Measurements from ENCODE around the gene ZNRD2. TPM values are rescaled to one million over a fixed set of nuclear protein-coding genes. Genes with fewer than 3 reads are reported as not detected.

The ZNRD2 gene
- total RNA-seq, 4 donors from 2014 or later = 41.9 to 62.9 (median 50.6) TPM

DNA sequence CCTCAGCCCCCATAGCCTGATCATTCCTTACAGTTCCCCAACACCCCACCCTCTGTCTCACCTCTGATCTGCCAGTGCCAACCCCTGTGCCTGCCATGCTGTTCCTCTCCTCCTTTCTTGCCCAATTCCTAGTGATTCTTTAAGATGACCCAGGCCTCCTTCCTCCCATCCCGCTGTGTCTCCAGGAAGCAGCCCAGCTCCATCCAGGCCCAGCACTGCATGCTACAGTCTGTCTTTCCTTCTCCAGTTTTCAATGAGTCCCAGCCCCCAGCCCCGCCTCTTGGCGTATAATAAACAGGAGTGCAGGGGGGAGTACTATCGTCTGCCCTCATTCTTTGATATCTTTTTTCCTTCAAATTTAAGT is 24.4 kb upstream of the ZNRD2 start:
- intact Hi-C loops (cut with DNase I; ENCODE audit: low total_unique reads) = no loop called here
- WGBS, 2 donors = 56 to 59% methylated on average over 4 of the region's 4 CpGs
- no peak overlapping the region for H3K4me3 ChIP-seq (ENCODE audit: low read depth, poor library complexity, severe bottlenecking)
- no peak for TF ChIP-seq POLR2A (IDR thresholded peaks at IDR 0.05)
- TF ChIP-seq, protein P1, sequence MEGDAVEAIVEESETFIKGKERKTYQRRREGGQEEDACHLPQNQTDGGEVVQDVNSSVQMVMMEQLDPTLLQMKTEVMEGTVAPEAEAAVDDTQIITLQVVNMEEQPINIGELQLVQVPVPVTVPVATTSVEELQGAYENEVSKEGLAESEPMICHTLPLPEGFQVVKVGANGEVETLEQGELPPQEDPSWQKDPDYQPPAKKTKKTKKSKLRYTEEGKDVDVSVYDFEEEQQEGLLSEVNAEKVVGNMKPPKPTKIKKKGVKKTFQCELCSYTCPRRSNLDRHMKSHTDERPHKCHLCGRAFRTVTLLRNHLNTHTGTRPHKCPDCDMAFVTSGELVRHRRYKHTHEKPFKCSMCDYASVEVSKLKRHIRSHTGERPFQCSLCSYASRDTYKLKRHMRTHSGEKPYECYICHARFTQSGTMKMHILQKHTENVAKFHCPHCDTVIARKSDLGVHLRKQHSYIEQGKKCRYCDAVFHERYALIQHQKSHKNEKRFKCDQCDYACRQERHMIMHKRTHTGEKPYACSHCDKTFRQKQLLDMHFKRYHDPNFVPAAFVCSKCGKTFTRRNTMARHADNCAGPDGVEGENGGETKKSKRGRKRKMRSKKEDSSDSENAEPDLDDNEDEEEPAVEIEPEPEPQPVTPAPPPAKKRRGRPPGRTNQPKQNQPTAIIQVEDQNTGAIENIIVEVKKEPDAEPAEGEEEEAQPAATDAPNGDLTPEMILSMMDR (IDR thresholded peaks at IDR 0.05) = no peak
- DNase-seq (ENCODE audit: low spot score in 2 of 2) = no peak

DNA sequence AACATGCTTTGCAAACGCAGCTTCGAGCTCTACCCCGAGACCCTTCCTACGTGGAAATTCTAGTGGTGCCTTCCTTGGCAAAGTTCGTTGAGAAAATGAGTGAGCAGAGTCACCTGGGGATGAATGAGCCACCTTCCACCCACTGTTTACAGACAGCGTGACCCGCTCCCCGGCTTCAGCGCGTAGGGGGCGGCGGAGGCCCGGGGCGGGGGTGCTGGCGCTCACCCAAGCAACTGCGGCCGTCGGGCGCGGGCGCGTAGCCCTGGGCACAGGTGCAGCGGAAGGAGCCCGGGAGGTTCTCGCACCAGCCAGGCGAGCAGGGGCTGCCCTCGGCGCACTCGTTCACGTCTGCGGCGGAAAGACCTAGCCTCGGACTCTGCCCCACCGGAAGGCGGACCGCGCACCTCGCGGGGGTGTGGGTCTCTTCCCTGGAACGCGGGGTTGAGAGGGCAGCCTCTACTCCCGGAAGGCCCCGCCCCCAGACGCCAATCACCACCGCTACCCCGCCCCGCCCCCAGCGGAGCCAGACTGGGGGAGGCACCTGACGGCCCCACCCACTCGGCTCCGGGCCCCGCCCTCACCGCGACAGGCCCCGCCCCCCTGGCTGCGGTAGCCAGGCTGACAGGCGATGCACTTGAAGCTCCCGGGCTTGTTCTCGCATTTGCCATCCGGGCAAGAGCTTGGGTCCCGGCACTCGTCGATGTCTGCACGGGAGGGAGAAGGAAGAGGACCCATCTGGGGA is 23.9 kb upstream of the ZNRD2 start:
- TF ChIP-seq, protein P1 (IDR thresholded peaks at IDR 0.05) = no peak
- TF ChIP-seq POLR2A (IDR thresholded peaks at IDR 0.05) = no peak
- H3K4me3 ChIP-seq (ENCODE audit: low read depth, poor library complexity, severe bottlenecking) = no peak overlapping the region
- 28 to 41% methylated on average over 21 to 52 of the region's 64 CpGs for whole genome bisulfite sequencing, 2 donors
- DNase-seq (ENCODE audit: low spot score in 2 of 2) = peak; percentile 87 to 98
- intact Hi-C loops (cut with DNase I; ENCODE audit: low total_unique reads) = no loop called here

DNA sequence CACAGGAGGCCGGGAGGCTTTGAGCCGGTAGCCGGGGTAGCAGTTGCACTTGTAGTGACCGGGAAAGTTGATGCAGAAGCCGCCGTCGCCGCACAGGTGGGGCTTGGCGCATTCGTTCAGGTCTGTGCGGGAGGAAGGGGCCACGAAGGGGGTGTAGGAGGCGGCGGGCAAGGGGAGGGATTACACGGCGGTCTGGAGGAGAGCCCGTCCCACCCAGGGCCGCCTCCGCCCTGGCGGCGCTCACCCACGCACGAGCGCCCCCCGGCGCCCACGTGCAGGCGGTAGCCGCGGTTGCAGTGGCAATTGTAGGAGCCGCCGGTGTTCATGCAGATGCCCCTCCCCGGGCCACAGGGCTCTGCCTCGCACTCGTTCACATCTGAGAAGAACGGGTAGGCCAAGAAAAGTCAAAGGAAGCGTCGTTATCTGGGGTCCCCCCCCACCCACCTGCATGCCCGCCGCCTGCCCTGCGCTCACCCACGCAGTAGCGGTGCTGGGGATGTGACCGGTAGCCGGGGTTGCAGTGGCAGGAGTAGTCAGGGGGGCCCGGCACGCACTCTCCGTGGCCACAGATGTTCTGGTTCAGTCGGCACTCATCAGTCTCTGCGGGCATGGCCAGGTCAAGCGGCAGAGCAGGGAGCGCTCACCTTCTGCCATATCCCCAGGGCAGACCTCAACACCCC is 22.7 kb upstream of the ZNRD2 start:
- intact Hi-C loops (cut with DNase I; ENCODE audit: low total_unique reads) = no loop called here
- DNase-seq (ENCODE audit: low spot score in 2 of 2) = no peak
- 86 to 87% methylated on average over 49 of the region's 52 CpGs for WGBS, 2 donors

DNA sequence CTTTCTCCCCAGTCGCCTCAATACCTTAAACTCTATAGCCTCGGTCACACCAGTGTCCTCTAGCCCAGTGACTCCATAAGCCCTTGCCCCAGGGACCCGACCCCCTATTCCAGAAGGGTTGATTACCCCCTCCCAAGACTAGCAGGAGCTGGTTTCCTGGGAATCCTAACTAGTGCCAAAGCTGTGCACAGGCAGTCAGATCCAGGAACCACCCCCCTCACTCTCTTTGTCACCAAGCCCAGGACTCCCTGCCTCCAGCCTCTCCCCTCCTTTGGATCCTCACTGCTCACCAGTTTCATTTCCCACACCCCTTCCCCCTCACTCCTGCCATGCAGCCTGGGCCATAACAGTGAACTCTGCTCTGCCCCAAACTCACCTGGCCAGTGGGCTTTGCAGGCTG is 21.9 kb upstream of the ZNRD2 start:
- H3K4me3 ChIP-seq (ENCODE audit: low read depth, poor library complexity, severe bottlenecking) = no peak overlapping the region
- 93 to 97% methylated on average over 3 of the region's 3 CpGs for WGBS, 2 donors
- DNase-seq (ENCODE audit: low spot score in 2 of 2) = no peak
- TF ChIP-seq, protein P1 (IDR thresholded peaks at IDR 0.05) = no peak
- TF ChIP-seq POLR2A (IDR thresholded peaks at IDR 0.05) = no peak
- intact Hi-C loops (cut with DNase I; ENCODE audit: low total_unique reads) = no loop called here

More for the DNA sequence above, 22.7 kb upstream of the ZNRD2 start:
- no peak overlapping the region for H3K4me3 ChIP-seq (ENCODE audit: low read depth, poor library complexity, severe bottlenecking)
- TF ChIP-seq, protein P1 (IDR thresholded peaks at IDR 0.05) = no peak
- no peak for TF ChIP-seq POLR2A (IDR thresholded peaks at IDR 0.05)

DNA sequence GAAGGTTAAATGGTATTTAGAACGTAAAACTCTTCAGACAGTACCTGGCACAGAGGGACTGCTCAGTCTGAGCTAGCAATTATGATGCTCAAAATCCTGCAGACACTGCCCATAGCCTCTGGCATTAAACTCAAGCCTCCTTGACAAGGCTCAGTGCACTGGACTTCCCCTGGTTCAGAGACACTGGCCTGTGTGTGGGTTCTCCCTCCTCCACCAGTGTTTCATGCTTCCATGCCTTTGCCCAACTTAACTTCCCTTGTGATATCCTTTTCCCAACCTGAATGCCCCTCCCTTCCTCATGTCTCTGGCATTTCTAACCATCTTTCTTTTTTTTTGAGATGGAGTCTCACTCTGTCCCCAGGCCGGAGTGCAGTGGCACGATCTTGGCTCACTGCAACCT is 21.2 kb upstream of the ZNRD2 start:
- TF ChIP-seq, protein P1 (IDR thresholded peaks at IDR 0.05) = no peak
- TF ChIP-seq POLR2A (IDR thresholded peaks at IDR 0.05) = no peak
- intact Hi-C loops (cut with DNase I; ENCODE audit: low total_unique reads) = no loop called here
- H3K4me3 ChIP-seq (ENCODE audit: low read depth, poor library complexity, severe bottlenecking) = no peak overlapping the region
- DNase-seq (ENCODE audit: low spot score in 2 of 2) = no peak
- WGBS, 2 donors = 75 to 86% methylated on average over 3 of the region's 3 CpGs
